GM12875 (cell line): ENCODE data around the gene DCP2.

Experiments used
- H3K4me3 ChIP-seq: one replicate; pipeline ENCODE4 v1.5.1; 2011; ENCODE audit warnings: low read depth, low read length, control low read depth
- TF ChIP-seq, protein P1 (sequence below): IDR thresholded peaks from 2 replicates; pipeline ENCODE4 v1.5.1; 2011; ENCODE audit warnings: low read depth, mild to moderate bottlenecking, control low read depth, inconsistent platforms, low read length, moderate library complexity, borderline replicate concordance; ENCODE audit not compliant: insufficient read depth

The DCP2 gene

DNA sequence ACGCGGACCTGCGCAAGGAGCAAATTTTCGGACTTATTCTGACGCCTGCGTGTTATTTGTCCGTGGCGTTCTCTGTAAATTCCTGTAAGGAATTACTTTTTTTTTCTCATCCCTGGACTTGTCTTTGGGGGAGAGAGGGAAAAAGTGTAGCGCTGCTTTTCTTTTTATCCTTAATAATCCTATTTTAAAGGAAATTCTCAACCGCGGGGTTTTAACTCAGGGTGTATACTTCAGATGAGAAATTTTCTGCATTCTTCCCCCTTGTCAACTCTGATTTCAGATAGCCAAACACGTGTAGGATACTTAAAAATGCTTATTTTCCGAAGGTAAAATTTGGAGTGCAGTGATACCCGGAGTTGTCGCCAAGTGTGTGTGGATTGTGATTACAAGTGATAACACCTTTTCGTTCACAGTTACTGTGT is 853 bp downstream of the DCP2 start:
- peak overlapping the region; percentile 86 for H3K4me3 ChIP-seq
- TF ChIP-seq, protein P1, sequence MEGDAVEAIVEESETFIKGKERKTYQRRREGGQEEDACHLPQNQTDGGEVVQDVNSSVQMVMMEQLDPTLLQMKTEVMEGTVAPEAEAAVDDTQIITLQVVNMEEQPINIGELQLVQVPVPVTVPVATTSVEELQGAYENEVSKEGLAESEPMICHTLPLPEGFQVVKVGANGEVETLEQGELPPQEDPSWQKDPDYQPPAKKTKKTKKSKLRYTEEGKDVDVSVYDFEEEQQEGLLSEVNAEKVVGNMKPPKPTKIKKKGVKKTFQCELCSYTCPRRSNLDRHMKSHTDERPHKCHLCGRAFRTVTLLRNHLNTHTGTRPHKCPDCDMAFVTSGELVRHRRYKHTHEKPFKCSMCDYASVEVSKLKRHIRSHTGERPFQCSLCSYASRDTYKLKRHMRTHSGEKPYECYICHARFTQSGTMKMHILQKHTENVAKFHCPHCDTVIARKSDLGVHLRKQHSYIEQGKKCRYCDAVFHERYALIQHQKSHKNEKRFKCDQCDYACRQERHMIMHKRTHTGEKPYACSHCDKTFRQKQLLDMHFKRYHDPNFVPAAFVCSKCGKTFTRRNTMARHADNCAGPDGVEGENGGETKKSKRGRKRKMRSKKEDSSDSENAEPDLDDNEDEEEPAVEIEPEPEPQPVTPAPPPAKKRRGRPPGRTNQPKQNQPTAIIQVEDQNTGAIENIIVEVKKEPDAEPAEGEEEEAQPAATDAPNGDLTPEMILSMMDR, result no peak

DNA sequence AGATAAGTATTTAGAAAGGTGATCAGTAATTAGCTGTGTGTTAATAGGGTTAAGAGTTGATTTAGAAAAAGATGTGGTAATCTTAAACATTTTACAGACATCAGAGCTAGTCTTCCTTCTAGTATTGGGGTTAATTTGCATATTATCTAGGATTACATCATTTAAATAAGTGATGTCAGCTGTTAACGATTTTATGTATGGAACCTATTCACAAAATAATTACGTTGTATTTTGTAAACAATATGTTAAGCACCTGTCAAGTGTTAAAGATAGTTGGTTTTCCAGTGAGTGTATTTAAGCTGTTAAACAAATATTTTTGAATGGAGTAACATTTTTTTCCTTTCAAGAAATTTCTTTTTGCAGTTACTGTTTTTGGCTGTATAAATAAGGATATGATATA is 2.2 kb downstream of the DCP2 start:
- no peak overlapping the region for H3K4me3 ChIP-seq

GRCh38 chr5:112979723-112980122 is 3.1 kb downstream of the DCP2 start:
- TF ChIP-seq, protein P1, result no peak
- H3K4me3 ChIP-seq, result no peak overlapping the region

More for the DNA sequence above, 2.2 kb downstream of the DCP2 start:
- TF ChIP-seq, protein P1, result no peak

DNA sequence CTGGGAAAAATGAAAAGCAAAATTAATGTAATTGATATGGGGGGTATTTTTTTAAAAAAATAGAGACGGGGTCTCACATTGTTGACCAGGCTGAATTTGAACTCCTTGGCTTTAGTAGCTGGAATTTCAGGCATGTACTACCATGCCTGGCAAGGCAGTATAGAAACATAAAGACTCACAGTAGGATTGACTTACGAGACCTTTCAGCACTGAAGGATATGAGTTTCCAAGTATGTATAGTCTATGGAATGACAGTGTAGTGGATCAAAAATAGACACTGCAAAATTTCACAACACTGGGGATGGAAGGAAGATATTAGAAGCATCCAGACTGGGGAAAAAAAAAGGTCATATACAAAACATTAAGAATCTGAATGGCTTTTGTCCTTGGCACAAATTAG is 6.8 kb downstream of the DCP2 start:
- TF ChIP-seq, protein P1, result no peak
- H3K4me3 ChIP-seq, result no peak overlapping the region

DNA sequence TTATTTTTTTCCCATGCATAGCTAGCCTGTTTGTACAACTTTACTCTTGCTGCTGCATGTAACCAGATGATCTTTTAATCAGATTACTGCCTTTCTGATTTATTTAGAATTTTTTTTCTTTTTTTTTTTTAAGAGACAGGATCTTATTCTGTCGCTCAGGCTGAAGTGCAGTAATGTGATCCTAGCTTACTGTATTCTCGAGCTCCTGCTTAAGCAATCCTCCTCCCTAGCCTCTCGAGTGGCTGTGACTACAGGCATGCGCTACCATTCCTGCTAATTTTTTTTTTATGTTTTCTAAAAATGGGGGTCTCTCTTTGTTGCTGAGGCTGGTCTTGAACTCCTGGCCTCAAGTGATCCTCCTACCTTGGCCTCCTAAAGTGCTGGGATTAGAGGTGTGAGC is 9.6 kb downstream of the DCP2 start:
- TF ChIP-seq, protein P1, result no peak
- H3K4me3 ChIP-seq, result no peak overlapping the region

- TF ChIP-seq, protein P1, result peak; percentile 78
- no peak overlapping the region for H3K4me3 ChIP-seq
Measured at GRCh38 chr5:112995764-112996618, 19.4 kb downstream of the DCP2 start.

- TF ChIP-seq, protein P1, result no peak
- H3K4me3 ChIP-seq, result no peak overlapping the region
Measured at GRCh38 chr5:112996830-112997374, 20.3 kb downstream of the DCP2 start.
